ENCODE measurements around the gene ERCC6. TPM values are rescaled to one million over a fixed set of nuclear protein-coding genes. Genes with fewer than 3 reads are reported as not detected.

Gene ERCC6
- polyA plus RNA-seq, 4 donors, result 13.8 to 17.8 (median 16.5) TPM

Other genes starting within 250 kb of the ERCC6 start
- gene C10orf71, start 240.0 kb downstream of the ERCC6 start, polyA plus RNA-seq (ENCODE audit: insufficient read length in 4 of 4), result under 1 TPM; 0.13 to 0.47 (median 0.19) TPM
- gene DRGX, start 143.0 kb downstream of the ERCC6 start, polyA plus RNA-seq (ENCODE audit: insufficient read length in 4 of 4), result under 1 TPM in 2 of 4 donors, not detected in 2; 0.06 to 0.15 TPM
- gene SLC18A3, start 71.2 kb upstream of the ERCC6 start, polyA plus RNA-seq (ENCODE audit: insufficient read length in 4 of 4), result not detected
- not detected for gene CHAT, start 74.9 kb upstream of the ERCC6 start, polyA plus RNA-seq (ENCODE audit: insufficient read length in 4 of 4)
- not detected for gene C10orf53, start 140.5 kb upstream of the ERCC6 start, polyA plus RNA-seq (ENCODE audit: insufficient read length in 4 of 4)
- 10 to 100 TPM in 3 of 4 donors, 1 to 10 TPM in 1; 1.2 to 48.3 (median 31.0) TPM for gene OGDHL, start 223.2 kb upstream of the ERCC6 start, polyA plus RNA-seq (ENCODE audit: insufficient read length in 4 of 4)

All from left renal pelvis (tissue), 4 donors.